ENCODE measurements around the gene SRPK2.

GRCh38 chr7:105229641-105230040 lies 159.1 kb downstream of the SRPK2 start:
- TF ChIP-seq EZH2 (IDR thresholded peaks at IDR 0.05; ENCODE audit: insufficient read depth, low read length), result no peak
- TF ChIP-seq CTCF (IDR thresholded peaks at IDR 0.05; ENCODE audit: insufficient read depth, low read depth, low read length), result no peak

All from astrocyte (in vitro differentiated cells and primary cell).